Kidney glomerular epithelial cell (primary cell): ENCODE measurements around the gene EMX1.

ENCODE experiments used
- DNase-seq: peaks from one replicate; lab custom pipeline; 2025; lab: John Stamatoyannopoulos, UW

Gene EMX1

DNA sequence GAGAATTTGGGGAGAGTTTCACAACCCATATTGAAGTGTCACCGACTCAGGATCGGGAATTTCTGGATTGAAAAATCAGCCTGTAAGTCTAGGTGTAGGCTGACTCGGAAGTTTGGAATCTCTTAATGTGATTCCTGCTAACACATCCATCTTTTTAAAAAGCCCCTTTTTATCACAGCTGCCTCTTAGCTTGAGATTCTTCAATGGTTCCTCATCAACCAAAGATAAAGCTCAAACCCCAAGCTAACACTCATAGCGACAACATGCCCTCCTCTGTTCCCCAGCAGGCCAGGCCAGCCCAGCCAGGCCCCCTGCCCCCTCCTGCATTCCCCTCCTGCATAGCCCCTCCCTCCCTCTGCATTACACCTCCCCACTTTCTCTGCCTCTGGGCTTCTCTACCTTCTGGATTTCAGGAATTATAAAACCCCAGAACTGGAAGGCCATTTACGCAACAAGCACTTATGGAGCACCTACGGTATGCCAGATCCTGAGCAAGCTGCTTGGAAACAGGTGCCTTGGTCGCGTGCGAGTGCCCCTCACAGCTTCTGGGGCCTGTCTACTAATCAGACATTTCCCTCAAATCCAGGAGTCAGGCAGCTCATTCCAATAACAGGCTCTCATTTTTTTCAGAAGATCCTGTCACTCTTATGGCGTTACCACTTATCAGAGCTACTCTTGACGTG lies 63.4 kb downstream of the EMX1 start:
- DNase-seq, result peak; percentile 55

DNA sequence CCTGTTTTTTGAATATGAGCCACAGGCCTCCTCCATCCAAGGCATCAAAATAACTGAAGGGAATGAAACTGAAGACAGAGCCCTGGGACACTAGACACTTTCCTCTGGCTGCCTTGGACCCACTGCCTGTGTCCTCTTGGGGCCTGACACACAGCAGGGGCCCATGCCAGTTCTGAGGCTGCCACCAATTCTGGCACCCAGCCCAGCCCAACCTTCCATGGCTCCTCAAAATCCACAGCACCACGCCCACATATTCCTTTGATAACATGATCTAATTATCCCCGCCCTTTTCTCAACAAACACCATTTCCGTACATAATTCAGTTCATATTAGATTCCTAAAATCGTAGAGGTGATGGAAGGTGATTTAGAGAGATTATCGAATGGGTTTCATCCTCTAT lies 64.2 kb downstream of the EMX1 start:
- no peak for DNase-seq

DNA sequence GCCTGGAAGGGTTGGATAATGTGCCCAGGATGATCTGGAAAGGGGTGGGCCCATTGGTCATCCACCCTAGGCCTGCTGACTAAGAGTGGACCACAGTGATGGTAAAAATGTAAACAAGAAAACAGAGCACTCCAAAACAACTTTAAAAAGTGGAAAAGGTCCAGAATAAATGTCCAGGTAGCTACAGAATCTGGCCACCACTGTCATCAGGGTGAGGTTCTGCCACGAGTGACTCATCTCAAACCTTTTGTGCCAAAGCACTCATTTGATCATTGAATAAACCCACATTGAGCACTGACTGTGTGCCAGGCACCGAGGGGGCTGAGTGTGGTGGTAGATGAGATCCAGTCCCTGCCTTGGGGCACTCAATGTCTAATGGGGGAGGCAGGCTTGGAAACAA lies 64.9 kb downstream of the EMX1 start:
- no peak for DNase-seq

DNA sequence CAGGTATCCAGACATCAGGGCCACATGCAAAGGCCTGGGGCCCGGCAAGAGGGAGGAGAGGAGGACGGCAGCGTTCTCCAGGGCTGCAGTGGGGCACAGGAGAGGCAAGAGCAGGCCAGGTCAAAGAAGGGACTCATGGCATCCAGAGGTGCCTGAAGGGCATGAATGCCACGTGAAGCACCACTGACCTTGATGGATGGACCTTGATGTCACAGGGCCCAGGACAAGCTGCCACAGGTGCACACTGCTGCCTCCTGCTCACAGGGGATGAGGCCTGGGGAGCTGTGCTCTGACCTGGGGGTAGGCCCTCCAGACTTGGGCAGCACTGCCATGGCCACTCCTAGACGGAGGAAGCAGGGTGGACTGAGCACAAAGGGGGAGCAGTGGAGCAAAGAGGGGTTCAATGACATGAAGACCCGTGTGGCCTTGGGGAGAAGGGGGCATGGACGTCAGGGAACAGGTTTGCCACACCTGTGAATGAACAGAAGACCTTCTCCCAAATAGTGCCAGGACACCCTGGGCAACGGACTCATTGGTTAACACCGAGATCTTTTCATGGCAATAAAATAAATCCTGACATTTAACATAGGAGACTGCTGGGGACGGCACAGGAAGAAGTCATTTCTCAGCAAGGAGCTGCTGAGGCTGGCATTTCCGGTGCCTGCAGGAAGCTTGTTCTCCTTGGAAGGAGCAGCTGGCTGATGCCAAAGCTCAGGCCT lies 65.6 kb downstream of the EMX1 start:
- no peak for DNase-seq

DNA sequence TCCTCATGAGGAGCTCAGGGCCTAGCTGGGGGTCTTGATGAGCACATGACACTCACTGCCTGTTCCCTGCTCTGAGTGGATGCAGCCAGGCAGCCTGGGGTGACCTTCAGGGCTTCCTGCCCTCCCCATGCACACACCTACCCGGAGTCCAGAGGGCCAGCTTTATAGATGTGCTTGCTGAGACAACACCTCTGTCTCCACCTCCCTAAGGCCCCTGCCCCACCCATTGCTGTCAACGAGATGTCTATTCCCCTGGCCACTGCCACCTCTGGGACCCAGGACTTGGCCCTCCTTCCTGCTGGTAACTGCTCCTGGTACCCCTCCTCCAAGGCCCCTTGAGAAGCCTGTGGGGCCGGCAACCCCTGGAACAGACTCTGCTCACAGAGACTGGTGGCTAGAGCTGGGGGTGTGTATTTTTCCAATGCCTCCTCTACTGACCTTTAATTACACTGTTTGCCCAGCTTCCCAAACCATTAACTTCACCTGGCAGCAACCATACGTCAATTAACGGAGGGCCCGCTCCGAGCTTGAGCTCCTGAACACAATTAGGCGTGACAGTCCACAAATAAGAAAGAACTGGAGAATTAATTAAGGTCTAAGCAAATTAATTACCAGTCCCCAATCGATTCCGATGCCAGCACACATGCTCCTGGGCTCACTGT lies 66.3 kb downstream of the EMX1 start:
- no peak for DNase-seq

DNA sequence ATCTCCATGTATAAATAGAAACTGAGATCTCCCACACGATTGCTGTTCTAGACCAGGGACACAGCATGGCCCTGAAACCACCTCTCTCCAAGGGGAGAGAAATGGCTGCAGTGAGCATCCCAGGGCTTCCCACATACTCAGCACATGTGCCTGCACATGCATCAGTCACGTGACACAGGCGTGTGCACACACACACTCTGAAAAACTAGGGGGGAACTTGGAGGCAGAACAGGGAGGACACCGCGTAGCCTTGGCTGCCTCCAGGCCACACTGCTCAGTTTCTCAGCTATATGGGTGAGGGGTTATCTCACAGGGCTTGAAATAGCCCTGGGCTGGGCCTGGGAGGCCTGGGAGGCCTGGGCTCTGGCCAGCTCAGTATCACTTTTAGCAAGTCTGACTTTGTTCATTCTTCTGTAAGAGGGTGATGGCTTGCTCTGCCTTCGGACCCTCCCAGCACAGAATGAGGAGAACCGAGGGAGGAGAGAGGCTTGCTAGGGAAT lies 66.9 kb downstream of the EMX1 start:
- no peak for DNase-seq
